ENCODE measurements around the gene BBOX1.

BBOX1 gene

GRCh38 chr11:27147916-27148315 lies 107.3 kb downstream of the BBOX1 start:
- no peak overlapping the region for H3K27ac ChIP-seq
- no peak for TF ChIP-seq CTCF (IDR thresholded peaks at IDR 0.05)
- no peak for TF ChIP-seq ZFX (IDR thresholded peaks at IDR 0.05; ENCODE audit: borderline replicate concordance)

GRCh38 chr11:27148506-27148905 lies 107.9 kb downstream of the BBOX1 start:
- no peak for TF ChIP-seq CTCF (IDR thresholded peaks at IDR 0.05)
- TF ChIP-seq ZFX (IDR thresholded peaks at IDR 0.05; ENCODE audit: borderline replicate concordance) = no peak
- H3K27ac ChIP-seq = no peak overlapping the region

DNA sequence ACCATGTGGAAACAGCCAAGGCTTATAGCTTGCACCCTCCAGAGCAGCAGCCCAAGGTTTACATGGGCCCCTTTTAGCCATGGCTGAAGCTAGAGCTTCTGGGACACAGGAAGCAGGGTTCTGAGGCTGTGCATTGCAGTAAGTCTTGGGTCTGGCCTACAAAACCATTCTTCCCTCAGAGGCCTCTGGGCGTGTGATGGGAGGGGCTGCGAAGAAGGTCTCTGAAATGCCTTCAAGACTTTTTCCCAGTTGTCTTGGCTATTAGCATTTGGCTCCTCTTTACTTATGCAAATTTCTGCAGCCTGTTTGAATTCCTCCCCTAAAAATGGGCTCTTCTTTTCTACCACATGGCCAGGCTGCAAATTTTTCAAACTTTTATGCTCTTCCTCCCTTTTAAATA lies 109.5 kb downstream of the BBOX1 start:
- TF ChIP-seq ZFX (IDR thresholded peaks at IDR 0.05; ENCODE audit: borderline replicate concordance) (no peak), CTCF (IDR thresholded peaks at IDR 0.05) (no peak)
- no peak overlapping the region for H3K27ac ChIP-seq

DNA sequence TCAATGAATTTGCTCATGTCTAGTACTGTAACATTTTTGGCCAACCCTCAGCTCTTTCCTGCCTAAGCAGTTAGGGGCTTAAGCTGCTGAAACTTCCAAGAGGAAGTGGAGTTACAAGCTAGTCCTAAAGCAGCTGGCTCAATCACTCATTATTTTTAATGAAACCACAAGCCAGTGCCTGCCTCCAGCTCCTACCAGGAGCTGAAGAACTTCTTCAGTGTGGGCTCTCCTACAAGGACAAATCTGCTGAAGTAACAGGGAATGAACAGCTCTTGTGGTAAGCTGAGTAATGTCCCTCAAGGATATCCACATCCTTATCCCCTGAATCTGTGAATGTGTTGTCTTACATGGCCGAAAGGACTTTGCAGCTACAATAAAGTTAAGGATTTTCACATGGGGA lies 112.5 kb downstream of the BBOX1 start:
- H3K27ac ChIP-seq = no peak overlapping the region
- TF ChIP-seq CTCF (IDR thresholded peaks at IDR 0.05) (no peak), ZFX (IDR thresholded peaks at IDR 0.05; ENCODE audit: borderline replicate concordance) (no peak)

DNA sequence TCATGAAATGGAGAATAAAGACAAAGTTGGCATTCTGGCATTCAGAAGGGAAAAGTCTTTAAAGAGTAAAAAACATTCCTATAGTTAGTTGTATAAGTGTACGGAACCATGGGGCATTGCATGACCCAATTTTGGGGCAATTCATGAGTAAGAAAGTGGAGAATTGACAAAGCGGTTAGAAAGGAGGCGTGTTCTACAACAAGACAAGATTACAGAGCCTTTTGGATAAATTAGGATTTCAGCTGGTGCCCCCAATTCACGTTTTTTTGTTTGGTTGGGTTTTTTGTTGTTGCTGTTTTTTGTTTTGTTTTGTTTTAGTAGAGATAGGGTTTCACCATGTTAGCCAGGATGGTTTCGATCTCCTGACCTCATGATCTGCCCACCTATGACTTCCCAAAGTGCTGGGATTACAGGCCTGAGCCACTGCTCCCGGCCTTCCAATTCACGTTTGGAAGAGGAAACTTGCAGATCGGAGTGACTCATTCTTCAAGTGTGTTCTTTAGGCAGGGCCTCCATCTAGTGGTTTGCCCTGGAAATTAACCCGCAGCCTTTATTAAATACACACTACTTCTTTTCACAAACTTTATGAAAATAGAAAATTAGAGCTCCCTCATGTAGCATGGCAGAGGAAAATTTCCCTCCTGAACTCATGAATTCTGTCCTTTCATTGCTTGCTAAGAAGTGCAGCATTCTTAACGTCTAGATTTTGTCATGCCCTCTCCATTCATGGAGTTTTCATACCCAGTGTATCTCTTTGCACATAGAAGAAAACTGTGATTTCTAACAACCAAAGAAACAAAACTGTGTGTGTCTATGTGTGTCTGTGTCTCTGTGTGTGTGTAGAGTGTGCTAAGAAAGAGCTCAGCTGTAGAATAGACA lies 118.1 kb downstream of the BBOX1 start:
- TF ChIP-seq CTCF (IDR thresholded peaks at IDR 0.05) (peak; percentile 87), ZFX (IDR thresholded peaks at IDR 0.05; ENCODE audit: borderline replicate concordance) (no peak)
- H3K27ac ChIP-seq = no peak overlapping the region

DNA sequence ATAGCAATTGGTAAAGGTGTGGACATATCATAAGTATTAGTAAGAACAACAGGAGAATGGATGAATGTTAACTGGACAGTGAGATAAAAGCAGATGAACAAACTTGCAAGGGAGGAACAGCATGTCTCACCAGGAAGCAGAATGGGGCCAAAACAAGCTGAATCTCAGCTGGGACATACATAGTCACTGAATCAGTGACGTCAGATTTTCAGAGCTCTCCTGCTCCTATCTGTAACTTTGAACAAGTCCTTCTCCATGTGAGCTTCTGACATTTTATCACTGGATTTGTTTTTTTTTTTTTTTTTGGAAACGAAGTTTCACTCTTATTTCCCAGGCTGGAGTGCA lies 118.7 kb downstream of the BBOX1 start:
- H3K27ac ChIP-seq = no peak overlapping the region
- no peak for TF ChIP-seq CTCF (IDR thresholded peaks at IDR 0.05)
- no peak for TF ChIP-seq ZFX (IDR thresholded peaks at IDR 0.05; ENCODE audit: borderline replicate concordance)

GRCh38 chr11:27161071-27161470 lies 120.5 kb downstream of the BBOX1 start:
- H3K27ac ChIP-seq = no peak overlapping the region
- TF ChIP-seq ZFX (IDR thresholded peaks at IDR 0.05; ENCODE audit: borderline replicate concordance) = no peak
- TF ChIP-seq CTCF (IDR thresholded peaks at IDR 0.05) = no peak
